Measurements from ENCODE around the gene BLVRB.
"Not testable (repeated sequence)": the region's sequence is repeated elsewhere in the genome, so short reads cannot be mapped to it uniquely, and the experiment has no call there.

Gene BLVRB

DNA sequence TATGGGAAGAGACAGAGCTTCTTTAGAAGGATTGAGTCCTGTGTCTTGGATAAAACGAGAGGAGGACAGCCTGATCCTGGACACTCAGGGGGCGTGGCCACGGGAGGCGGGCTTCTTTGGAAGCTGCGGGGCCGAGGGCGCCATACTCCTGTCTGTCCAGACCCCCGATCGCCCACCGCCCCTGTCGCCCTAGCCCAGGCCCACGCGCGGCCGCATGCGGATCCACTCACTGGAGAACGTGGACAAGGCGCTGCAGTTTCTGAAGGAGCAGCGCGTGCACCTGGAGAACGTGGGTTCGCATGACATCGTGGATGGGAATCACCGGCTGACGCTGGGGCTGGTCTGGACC is 24.3 kb upstream of the BLVRB start:
- DNase-seq (ENCODE audit: extremely low read depth, low read depth), result no peak
- TF ChIP-seq CTCF (IDR thresholded peaks at IDR 0.05; ENCODE audit: low read depth, low read length), result no peak

- TF ChIP-seq CTCF (IDR thresholded peaks at IDR 0.05; ENCODE audit: low read depth, low read length), result no peak
- no peak for DNase-seq (ENCODE audit: extremely low read depth, low read depth)
Observed at GRCh38 chr19:40486017-40486416, 20.5 kb upstream of the BLVRB start.

- DNase-seq (ENCODE audit: extremely low read depth, low read depth), result not testable (repeated sequence)
Observed at GRCh38 chr19:40475878-40476644, 10.5 kb upstream of the BLVRB start.

- no peak for TF ChIP-seq CTCF (IDR thresholded peaks at IDR 0.05; ENCODE audit: low read depth, low read length)
- DNase-seq (ENCODE audit: extremely low read depth, low read depth), result no peak
Observed at GRCh38 chr19:40474737-40475136, 9.2 kb upstream of the BLVRB start.

DNA sequence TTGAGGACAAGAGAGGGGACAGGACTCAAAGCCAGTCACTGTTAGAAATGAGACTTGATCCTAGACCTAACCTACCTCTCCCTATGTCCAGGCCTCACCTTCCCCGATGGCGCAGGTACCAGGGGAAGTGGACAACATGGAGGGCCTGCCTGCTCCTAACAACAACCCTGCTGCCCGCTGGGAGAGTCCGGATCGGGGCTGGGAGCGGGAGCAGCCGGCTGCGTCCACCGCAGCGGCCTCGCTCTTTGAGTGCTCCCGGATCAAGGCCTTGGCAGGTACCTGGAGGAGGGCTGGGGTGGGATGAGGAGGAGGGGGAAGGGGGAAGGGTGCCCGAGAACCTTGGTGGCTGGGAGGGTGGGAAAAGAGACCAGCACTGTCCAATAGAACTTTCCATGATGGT is 7.0 kb upstream of the BLVRB start:
- no peak for TF ChIP-seq CTCF (IDR thresholded peaks at IDR 0.05; ENCODE audit: low read depth, low read length)
- no peak for DNase-seq (ENCODE audit: extremely low read depth, low read depth)

GRCh38 chr19:40471111-40471510 is 5.6 kb upstream of the BLVRB start:
- no peak for TF ChIP-seq CTCF (IDR thresholded peaks at IDR 0.05; ENCODE audit: low read depth, low read length)
- DNase-seq (ENCODE audit: extremely low read depth, low read depth), result no peak

- DNase-seq (ENCODE audit: extremely low read depth, low read depth), result no peak
- TF ChIP-seq CTCF (IDR thresholded peaks at IDR 0.05; ENCODE audit: low read depth, low read length), result no peak
Observed at GRCh38 chr19:40469011-40469410, 3.5 kb upstream of the BLVRB start.

Measured in AG09319 (cell line).